ENCODE results near the gene NCAM1.

Gene NCAM1

GRCh38 chr11:113087706-113088105 lies 126.5 kb downstream of the NCAM1 start:
- DNase-seq (ENCODE audit: low read depth): no peak

- no peak for DNase-seq (ENCODE audit: low read depth)
Measured at GRCh38 chr11:113090716-113091480, 129.7 kb downstream of the NCAM1 start.

DNA sequence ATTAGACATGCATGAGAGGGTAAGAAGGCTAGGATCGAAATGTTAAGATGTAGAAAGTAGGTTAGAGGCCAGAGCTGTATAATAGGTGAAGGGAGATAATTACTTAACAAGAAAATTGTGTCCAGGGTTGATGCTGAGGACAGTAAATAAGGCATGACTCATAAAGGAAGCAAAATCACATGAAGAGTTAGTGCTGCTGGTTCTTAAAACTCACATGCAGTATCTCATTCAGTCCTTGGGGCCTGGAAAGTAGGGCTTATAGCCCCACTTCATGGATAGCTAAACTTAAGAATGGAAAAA lies 130.2 kb downstream of the NCAM1 start:
- DNase-seq (ENCODE audit: low read depth): no peak

DNA sequence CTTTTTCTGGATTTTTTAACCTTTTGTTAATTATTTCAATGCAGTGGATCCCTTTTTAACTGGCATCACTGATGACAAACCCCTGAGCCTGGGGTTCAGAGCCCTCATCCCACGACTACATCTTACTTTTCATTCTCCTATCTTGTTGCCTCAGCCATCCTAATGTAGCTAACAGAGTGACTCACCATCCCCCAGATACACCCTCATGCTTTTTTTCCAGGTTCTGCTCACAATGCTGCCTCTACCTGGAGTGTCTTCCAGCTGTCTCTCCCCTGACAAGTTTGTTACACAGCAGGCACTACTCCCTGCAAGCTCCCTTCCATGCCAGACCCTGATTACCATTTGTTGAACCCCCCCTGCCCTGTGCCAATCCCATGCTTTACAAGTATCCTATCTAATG lies 135.4 kb downstream of the NCAM1 start:
- DNase-seq (ENCODE audit: low read depth): no peak

DNA sequence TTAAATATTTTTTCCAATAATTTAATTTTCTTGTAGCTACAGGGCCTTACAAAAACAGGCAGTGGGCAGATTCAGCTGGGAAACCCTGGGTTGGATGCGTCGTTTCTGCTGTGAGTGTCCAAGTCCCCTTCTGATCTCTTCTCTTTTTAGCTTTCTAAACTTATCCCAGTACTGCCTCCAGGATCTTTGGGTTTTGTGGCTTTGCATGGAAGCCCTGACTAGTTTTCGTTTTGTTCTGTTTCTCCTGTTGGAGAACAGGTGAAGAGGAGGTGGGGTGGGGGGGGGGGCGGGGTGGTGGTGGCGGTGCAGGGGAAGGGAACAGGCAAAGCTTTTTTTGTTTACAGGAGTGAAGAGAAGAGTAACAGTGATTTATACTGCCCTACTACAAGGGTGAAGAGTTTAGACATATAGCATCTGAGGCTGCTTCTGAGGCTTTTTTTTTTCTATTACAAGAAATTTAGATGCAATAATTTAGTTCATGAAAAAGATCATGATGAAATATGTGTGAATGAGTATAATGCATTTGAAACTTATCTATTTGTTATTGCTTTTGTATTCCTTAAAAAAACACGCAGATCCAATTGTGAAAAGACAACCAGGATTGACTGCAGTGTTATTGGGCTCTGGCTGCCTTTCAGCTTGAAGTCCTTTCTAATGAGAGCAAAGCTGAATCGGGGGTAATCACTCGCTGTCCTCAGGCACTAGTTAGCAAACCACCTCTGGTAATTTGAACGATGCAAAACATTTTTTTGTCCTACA lies 142.9 kb downstream of the NCAM1 start:
- no peak for DNase-seq (ENCODE audit: low read depth)

GRCh38 chr11:113104691-113105251 lies 143.6 kb downstream of the NCAM1 start:
- DNase-seq (ENCODE audit: low read depth): no peak

DNA sequence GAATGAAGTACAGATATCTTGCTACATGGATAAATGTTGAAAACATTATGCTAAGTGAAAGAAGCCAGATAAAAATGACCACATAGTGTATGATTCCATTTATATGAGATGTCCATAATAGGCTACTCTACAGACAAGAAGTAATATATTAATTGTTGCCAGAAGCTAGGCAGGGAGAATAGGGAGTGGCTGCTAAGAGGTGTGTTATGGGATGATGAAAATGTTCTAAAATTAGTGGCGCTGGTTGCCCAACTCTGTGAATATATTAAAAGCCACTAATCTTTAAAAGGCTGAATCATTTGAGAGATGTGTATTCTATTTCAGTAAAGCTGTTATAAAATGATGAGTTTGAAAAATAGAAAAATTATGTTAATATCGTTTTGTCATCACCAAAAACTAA lies 144.4 kb downstream of the NCAM1 start:
- DNase-seq (ENCODE audit: low read depth): no peak

- DNase-seq (ENCODE audit: low read depth): no peak
Measured at GRCh38 chr11:113106507-113106906, 145.3 kb downstream of the NCAM1 start.

DNA sequence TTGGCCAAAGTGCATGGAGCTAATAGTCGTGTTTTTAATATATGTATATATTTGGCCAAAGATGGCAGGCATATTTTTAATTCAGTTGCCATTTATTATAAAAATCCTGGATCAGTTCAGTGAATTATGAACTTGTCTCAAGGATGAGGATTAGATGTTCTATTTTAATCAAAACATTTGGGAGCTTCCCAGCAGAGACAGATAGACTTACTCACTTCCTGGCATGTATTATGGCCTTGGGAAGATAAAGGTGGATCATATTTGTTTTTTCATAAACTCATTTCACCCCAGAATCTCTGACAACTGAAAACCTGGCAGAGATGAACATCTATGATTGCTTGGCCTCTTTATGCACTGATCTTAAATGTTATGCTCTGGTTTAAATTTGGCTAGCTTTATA lies 148.8 kb downstream of the NCAM1 start:
- DNase-seq (ENCODE audit: low read depth): no peak

- DNase-seq (ENCODE audit: low read depth): no peak
Measured at GRCh38 chr11:113111156-113111555, 149.9 kb downstream of the NCAM1 start.

DNA sequence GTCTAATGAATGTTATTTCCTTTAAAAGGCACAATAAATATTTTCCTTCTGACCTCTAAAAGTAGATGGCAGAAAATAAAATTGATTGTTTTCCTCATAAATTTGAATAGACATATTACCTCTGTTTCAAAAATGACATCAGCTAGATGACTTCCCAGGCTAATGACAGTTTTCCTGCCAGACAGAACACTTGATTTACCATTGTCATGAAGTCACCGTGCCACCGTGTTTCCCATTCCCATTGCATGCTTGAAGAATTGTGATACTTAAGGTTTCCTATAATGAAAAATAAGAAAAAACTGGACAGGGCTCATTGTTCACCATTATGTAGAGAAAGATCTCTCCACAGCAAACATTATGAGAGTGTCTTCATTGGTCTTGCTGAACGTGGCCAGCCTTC lies 151.1 kb downstream of the NCAM1 start:
- no peak for DNase-seq (ENCODE audit: low read depth)

DNA sequence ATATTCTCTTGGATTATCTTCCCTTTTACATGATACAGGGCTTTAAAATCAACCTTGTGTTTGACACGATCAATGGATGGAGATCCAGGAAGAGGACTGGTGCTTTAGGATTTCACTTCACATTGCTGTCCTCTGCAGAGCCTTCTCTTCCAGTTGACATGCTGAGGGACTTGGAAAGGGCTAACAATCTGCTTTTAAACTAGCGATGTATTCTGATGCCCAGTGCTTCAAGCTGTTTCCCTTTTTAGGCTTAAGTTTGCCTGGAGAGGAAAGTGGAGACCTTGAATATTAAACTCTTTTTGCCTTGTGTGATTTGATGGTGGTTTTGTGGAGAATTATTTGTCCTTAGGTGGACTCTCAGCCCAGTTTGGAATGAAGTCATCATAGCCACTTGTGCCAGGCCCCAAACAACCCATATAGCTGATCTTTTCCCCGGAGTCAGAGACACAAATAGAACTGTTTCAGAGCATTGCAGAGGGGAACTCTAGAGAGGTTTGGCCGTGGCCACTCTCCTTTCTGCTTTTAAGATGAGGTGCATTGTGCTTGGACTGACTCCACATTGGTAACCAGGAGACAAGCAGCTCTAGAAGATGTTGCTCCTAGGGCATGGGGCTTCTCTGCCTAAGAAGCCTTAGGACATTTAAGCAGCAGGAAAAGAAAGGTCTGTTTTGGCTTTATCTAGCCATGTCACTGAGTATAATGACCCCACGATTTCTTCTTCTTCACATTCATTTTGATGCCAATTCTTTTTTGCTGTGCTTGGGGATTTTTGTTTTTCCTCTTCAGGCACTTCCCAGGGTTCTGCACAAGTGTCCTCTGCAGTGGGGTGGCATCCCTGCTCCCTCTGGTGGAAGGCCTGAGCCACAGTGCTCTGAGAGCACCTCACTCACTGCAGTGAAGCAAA lies 152.8 kb downstream of the NCAM1 start:
- DNase-seq (ENCODE audit: low read depth): no peak

- DNase-seq (ENCODE audit: low read depth): no peak
Measured at GRCh38 chr11:113114705-113115027, 153.4 kb downstream of the NCAM1 start.

GRCh38 chr11:113118104-113118503 lies 156.9 kb downstream of the NCAM1 start:
- DNase-seq (ENCODE audit: low read depth): no peak

DNA sequence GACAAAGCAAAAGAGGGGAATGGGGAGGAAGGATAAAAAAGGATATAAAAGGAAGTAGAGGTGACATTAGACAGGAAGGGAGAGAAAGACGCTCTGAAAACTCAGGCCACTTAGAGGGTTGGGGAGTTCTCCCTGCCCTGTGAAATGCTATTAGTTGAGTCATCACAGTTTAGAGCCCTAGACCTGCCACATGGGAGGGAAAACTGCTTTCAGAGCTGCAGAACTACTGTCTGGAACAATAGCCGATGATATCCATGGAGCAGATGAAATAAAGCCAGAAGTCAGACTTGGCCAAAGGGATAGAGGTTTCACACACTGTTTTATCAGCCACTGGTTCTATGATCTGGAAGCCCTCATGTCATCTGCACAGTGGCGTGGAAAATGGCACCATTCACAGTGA lies 157.9 kb downstream of the NCAM1 start:
- DNase-seq (ENCODE audit: low read depth): no peak

GRCh38 chr11:113119966-113120736 lies 158.9 kb downstream of the NCAM1 start:
- DNase-seq (ENCODE audit: low read depth): no peak

- no peak for DNase-seq (ENCODE audit: low read depth)
Measured at GRCh38 chr11:113121746-113122145, 160.5 kb downstream of the NCAM1 start.

DNA sequence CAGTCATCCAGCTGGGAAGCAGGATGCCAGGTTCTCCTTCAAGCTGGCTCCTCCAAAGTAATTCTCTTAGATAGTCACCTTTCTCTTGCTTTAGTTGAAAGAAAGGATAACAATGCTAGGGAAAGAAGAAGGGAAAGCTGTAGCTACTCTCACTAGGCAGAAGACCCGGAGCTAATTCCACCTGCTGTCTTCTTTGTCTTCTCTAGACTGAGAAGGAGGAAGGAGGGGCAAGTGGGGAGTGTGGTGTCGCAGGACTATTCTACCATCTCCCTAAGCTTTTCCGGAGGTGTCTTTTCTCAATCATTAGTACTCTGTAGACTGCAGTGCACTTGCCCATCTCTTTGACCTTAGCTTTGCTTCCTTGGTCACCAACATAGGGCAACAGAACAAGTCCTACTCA lies 162.8 kb downstream of the NCAM1 start:
- no peak for DNase-seq (ENCODE audit: low read depth)

GRCh38 chr11:113124578-113124977 lies 163.4 kb downstream of the NCAM1 start:
- no peak for DNase-seq (ENCODE audit: low read depth)

- no peak for DNase-seq (ENCODE audit: low read depth)
Measured at GRCh38 chr11:113129261-113129992, 168.2 kb downstream of the NCAM1 start.

All from stimulated activated CD8-positive, alpha-beta memory T cell treated with anti-CD3 and anti-CD28 coated beads, Interleukin-12 subunit alpha, Interleukin-12 subunit beta, amount 100 ng/mL, for 1 hour (primary cell).